Neural cell (in vitro differentiated cells): ENCODE measurements around the gene RNF13. TPM values are rescaled to one million over a fixed set of nuclear protein-coding genes. Genes with fewer than 3 reads are reported as not detected.

Experiments used
- H2AFZ ChIP-seq: fragments of 200-600, 300-800 bp; sonication (generic), shearing (Covaris generic); 2 replicates; pipeline ENCODE4 v1.6.0; 2014; ENCODE audit warnings: low read depth, mild to moderate bottlenecking, antibody characterized with exemption, low read length, moderate library complexity
- H3F3A ChIP-seq: fragments of 200-600 bp; shearing (Covaris generic); 2 replicates; pipeline ENCODE4 v1.6.1; 2016; ENCODE audit warnings: mild to moderate bottlenecking, moderate library complexity, mixed read lengths, antibody characterized with exemption, low read length; ENCODE audit not compliant: insufficient read depth, poor library complexity, severe bottlenecking
- H3K27ac ChIP-seq: fragments of 200-600, 300-800 bp; sonication (generic), shearing (Covaris generic); 2 replicates; pipeline ENCODE4 v1.5.1; 2014; ENCODE audit warnings: mild to moderate bottlenecking, low read length, moderate library complexity
- H3K27me3 ChIP-seq: fragments of 300-800, 200-600 bp; sonication (generic), shearing (Covaris generic); 2 replicates; pipeline ENCODE4 v1.6.0; 2014; ENCODE audit warnings: mild to moderate bottlenecking, low read depth, low read length, moderate library complexity; ENCODE audit not compliant: insufficient read depth
- H3K36me3 ChIP-seq: fragments of 300-800, 200-600 bp; sonication (generic), shearing (Covaris generic); 2 replicates; pipeline ENCODE4 v1.5.1; 2014; ENCODE audit warnings: mild to moderate bottlenecking, antibody characterized with exemption, low read length, moderate library complexity; ENCODE audit not compliant: insufficient read depth
- H3K4me2 ChIP-seq: fragments of 300-800, 200-600 bp; sonication (generic), shearing (Covaris generic); 2 replicates; pipeline ENCODE4 v1.6.0; 2014; ENCODE audit warnings: mild to moderate bottlenecking, low read length
- H3K4me3 ChIP-seq: fragments of 300-800, 200-600 bp; sonication (generic), shearing (Covaris generic); 2 replicates; pipeline ENCODE4 v1.5.1; 2014; ENCODE audit warnings: mild to moderate bottlenecking, low read length, moderate library complexity
- H3K79me2 ChIP-seq: fragments of 200-600 bp; shearing (Covaris generic); replicated peaks from 2 replicates; pipeline ENCODE4 v1.6.0; 2014; ENCODE audit warnings: mild to moderate bottlenecking, low read length, moderate library complexity; ENCODE audit not compliant: insufficient read depth
- H3K9ac ChIP-seq: fragments of 300-800, 200-600 bp; sonication (generic), shearing (Covaris generic); 2 replicates; pipeline ENCODE4 v1.6.1; 2016; ENCODE audit warnings: mild to moderate bottlenecking, low read length, mixed read lengths
- H3K9me2 ChIP-seq: fragments of 200-600 bp; shearing (Covaris generic); 2 replicates; pipeline ENCODE4 v1.6.1; 2016; ENCODE audit warnings: mild to moderate bottlenecking, low read length, mixed read lengths; ENCODE audit not compliant: insufficient read depth
- H3K9me3 ChIP-seq: fragments of 200-600, 300-800 bp; sonication (generic), shearing (Covaris generic); 2 replicates; pipeline ENCODE4 v1.6.1; 2016; ENCODE audit warnings: mild to moderate bottlenecking, mixed run types, low read length, moderate library complexity, mixed read lengths
- H4K20me1 ChIP-seq: fragments of 200-600 bp; shearing (Covaris generic); 2 replicates; pipeline ENCODE4 v1.6.1; 2016; ENCODE audit warnings: mild to moderate bottlenecking, mixed run types; ENCODE audit not compliant: insufficient read depth
- EP300 ChIP-seq: fragments of 450-650 bp; conservative IDR thresholded peaks from 2 replicates; pipeline ENCODE4 v1.6.1; 2014; ENCODE audit warnings: antibody characterized with exemption, mild to moderate bottlenecking, moderate library complexity; ENCODE audit not compliant: poor library complexity, severe bottlenecking
- EZH2 ChIP-seq: fragments of 200-600, 300-800 bp; shearing (Covaris generic), sonication (generic); IDR thresholded peaks from 2 replicates; pipeline ENCODE4 v1.6.1; 2014; ENCODE audit warnings: antibody characterized with exemption, low read length, borderline replicate concordance, mild to moderate bottlenecking; ENCODE audit not compliant: insufficient read depth, poor library complexity, severe bottlenecking
- MXI1 ChIP-seq: fragments of 450-650 bp; conservative IDR thresholded peaks from 2 replicates; pipeline ENCODE4 v1.6.1; 2014; ENCODE audit warnings: antibody characterized with exemption, mild to moderate bottlenecking; ENCODE audit not compliant: poor library complexity, severe bottlenecking
- POLR2AphosphoS5 ChIP-seq: IDR thresholded peaks from 2 replicates; pipeline ENCODE4 v1.6.1; 2012
- RAD21 ChIP-seq: fragments of 450-650 bp; conservative IDR thresholded peaks from 2 replicates; pipeline ENCODE4 v1.6.1; 2014; ENCODE audit warnings: antibody characterized with exemption, mild to moderate bottlenecking, moderate library complexity
- SMC3 ChIP-seq: fragments of 450-650 bp; conservative IDR thresholded peaks from 2 replicates; pipeline ENCODE4 v1.6.1; 2014; ENCODE audit warnings: antibody characterized with exemption, mild to moderate bottlenecking, moderate library complexity; ENCODE audit not compliant: poor library complexity
- TAF1 ChIP-seq: IDR thresholded peaks from 2 replicates; pipeline ENCODE4 v1.6.1; 2012; ENCODE audit warnings: low read depth
- polyA plus RNA-seq: library from polyadenylated mRNA; depleted of rRNA; stranded (reverse); fragments of >200 nt; gene quantifications from 2 replicates; pipeline ENCODE4 v1.2.3, GENCODE V29; 2014
- TF ChIP-seq, protein P1 (sequence below): fragments of 450-650 bp; IDR thresholded peaks from 2 replicates; pipeline ENCODE4 v1.5.1; 2014; ENCODE audit warnings: antibody characterized with exemption, mild to moderate bottlenecking, moderate library complexity; ENCODE audit not compliant: poor library complexity, severe bottlenecking
- TF ChIP-seq, protein P2 (sequence below): IDR thresholded peaks from 2 replicates; pipeline ENCODE4 v1.6.1; 2012; ENCODE audit warnings: borderline replicate concordance

Gene RNF13
- polyA plus RNA-seq, 1 donor from 2014 or later: 52.3 TPM

GRCh38 chr3:150000641-150001040 lies 187.6 kb downstream of the RNF13 start:
- Histone ChIP-seq H3K27me3 (no peaks in the 10 kb centered on the region), H3K27ac (no peak overlapping the region), H3K9ac (no peak overlapping the region), H4K20me1 (no peaks in the 10 kb centered on the region), H3K9me3 (no peaks in the 10 kb centered on the region), H3K4me2 (no peak overlapping the region), H2AFZ (no peak overlapping the region), H3F3A (no peaks in the 10 kb centered on the region), H3K79me2 (no peaks in the 10 kb centered on the region), H3K36me3 (no peaks in the 10 kb centered on the region), H3K4me3 (no peak overlapping the region), H3K9me2 (no peaks in the 10 kb centered on the region)
- TF ChIP-seq POLR2AphosphoS5 (no peak), EP300 (no peak), SMC3 (no peak), TAF1 (no peak), RAD21 (no peak), EZH2 (no peak), MXI1 (no peak)
- TF ChIP-seq, protein P1, sequence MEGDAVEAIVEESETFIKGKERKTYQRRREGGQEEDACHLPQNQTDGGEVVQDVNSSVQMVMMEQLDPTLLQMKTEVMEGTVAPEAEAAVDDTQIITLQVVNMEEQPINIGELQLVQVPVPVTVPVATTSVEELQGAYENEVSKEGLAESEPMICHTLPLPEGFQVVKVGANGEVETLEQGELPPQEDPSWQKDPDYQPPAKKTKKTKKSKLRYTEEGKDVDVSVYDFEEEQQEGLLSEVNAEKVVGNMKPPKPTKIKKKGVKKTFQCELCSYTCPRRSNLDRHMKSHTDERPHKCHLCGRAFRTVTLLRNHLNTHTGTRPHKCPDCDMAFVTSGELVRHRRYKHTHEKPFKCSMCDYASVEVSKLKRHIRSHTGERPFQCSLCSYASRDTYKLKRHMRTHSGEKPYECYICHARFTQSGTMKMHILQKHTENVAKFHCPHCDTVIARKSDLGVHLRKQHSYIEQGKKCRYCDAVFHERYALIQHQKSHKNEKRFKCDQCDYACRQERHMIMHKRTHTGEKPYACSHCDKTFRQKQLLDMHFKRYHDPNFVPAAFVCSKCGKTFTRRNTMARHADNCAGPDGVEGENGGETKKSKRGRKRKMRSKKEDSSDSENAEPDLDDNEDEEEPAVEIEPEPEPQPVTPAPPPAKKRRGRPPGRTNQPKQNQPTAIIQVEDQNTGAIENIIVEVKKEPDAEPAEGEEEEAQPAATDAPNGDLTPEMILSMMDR: no peak
- TF ChIP-seq, protein P2, sequence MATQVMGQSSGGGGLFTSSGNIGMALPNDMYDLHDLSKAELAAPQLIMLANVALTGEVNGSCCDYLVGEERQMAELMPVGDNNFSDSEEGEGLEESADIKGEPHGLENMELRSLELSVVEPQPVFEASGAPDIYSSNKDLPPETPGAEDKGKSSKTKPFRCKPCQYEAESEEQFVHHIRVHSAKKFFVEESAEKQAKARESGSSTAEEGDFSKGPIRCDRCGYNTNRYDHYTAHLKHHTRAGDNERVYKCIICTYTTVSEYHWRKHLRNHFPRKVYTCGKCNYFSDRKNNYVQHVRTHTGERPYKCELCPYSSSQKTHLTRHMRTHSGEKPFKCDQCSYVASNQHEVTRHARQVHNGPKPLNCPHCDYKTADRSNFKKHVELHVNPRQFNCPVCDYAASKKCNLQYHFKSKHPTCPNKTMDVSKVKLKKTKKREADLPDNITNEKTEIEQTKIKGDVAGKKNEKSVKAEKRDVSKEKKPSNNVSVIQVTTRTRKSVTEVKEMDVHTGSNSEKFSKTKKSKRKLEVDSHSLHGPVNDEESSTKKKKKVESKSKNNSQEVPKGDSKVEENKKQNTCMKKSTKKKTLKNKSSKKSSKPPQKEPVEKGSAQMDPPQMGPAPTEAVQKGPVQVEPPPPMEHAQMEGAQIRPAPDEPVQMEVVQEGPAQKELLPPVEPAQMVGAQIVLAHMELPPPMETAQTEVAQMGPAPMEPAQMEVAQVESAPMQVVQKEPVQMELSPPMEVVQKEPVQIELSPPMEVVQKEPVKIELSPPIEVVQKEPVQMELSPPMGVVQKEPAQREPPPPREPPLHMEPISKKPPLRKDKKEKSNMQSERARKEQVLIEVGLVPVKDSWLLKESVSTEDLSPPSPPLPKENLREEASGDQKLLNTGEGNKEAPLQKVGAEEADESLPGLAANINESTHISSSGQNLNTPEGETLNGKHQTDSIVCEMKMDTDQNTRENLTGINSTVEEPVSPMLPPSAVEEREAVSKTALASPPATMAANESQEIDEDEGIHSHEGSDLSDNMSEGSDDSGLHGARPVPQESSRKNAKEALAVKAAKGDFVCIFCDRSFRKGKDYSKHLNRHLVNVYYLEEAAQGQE: no peak

DNA sequence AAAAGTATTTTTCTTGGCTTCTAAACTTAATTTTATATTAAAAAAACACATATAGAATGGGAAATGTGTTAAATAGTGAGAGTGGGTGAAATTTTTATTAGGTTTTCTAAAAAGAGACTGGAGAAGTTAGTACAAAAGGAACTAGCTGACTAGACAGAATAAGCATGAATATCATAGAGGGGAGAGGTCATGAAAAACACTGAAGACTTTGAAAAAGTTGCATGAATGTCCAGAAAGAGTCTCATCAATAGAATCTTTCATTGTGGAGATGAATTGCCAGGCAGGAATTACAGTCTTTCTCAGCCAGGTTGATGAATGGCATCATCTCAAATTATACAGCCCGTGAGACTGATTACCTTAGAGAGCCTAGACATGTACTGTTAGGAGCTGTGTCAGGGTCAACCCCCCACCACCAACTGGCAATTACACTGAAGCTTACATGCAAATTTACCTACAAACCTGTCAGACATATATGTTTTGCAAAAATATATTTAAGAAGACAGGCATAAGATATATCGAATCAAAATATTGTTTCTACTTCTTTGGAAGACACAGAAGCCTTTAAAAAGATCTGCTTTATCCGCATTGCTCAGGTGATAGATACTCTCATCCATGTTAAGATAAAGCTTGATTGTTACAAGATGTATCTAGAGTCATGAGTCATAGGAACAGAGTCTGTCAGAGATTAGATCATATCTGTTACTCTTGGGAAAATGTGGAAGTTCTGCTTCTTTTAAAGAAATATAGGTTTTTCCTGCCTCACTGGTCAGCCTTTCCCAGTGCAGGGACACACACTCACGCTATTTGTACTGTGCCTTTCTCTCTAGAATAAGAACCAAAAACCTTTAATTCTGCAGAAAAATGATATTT lies 192.5 kb downstream of the RNF13 start:
- no peaks in the 10 kb centered on the region for H3F3A ChIP-seq
- no peaks in the 10 kb centered on the region for H3K36me3 ChIP-seq
- H3K79me2 ChIP-seq: no peaks in the 10 kb centered on the region
- H3K4me2 ChIP-seq: no peak overlapping the region
- no peak overlapping the region for H2AFZ ChIP-seq
- no peak overlapping the region for H3K27ac ChIP-seq
- TF ChIP-seq POLR2AphosphoS5 (no peak), RAD21 (no peak), SMC3 (no peak), EZH2 (no peak), EP300 (no peak), MXI1 (no peak), TAF1 (no peak)
- TF ChIP-seq, protein P2: no peak
- TF ChIP-seq, protein P1: no peak
- H3K27me3 ChIP-seq: no peaks in the 10 kb centered on the region
- H3K4me3 ChIP-seq: no peak overlapping the region
- no peaks in the 10 kb centered on the region for H3K9me3 ChIP-seq
- H3K9me2 ChIP-seq: no peaks in the 10 kb centered on the region
- H4K20me1 ChIP-seq: no peaks in the 10 kb centered on the region
- H3K9ac ChIP-seq: no peak overlapping the region
